SU-DHL-6 (cell line): ENCODE measurements around the gene ATF7.

Source experiments
- H2AFZ ChIP-seq: fragments of 200-600 bp; sonication (generic); 2 replicates; pipeline ENCODE4 v1.6.1; 2014; ENCODE audit warnings: low read depth, mild to moderate bottlenecking, moderate library complexity, mixed read lengths, antibody characterized with exemption, low read length; ENCODE audit not compliant: severe bottlenecking
- H3F3A ChIP-seq: fragments of 200-600 bp; shearing (Covaris generic); 2 replicates; pipeline ENCODE4 v1.6.0; 2016; ENCODE audit warnings: antibody characterized with exemption, mild to moderate bottlenecking; ENCODE audit not compliant: insufficient read depth
- H3K27ac ChIP-seq: fragments of 200-600 bp; sonication (generic); 2 replicates; pipeline ENCODE4 v1.5.1; 2016; ENCODE audit warnings: low read depth, mild to moderate bottlenecking, low read length, moderate library complexity, mixed read lengths
- H3K27me3 ChIP-seq: fragments of 200-600 bp; sonication (generic), shearing (Covaris generic); 2 replicates; pipeline ENCODE4 v1.6.0; 2014; ENCODE audit warnings: mild to moderate bottlenecking, low read length
- H3K36me3 ChIP-seq: fragments of 200-600 bp; sonication (generic); 2 replicates; pipeline ENCODE4 v1.6.1; 2014; ENCODE audit warnings: mild to moderate bottlenecking, low read length, mixed read lengths
- H3K4me2 ChIP-seq: fragments of 300-600, 200-600 bp; shearing (Covaris generic), sonication (generic); 2 replicates; pipeline ENCODE4 v1.6.0; 2014; ENCODE audit warnings: low read length, low read depth, mild to moderate bottlenecking; ENCODE audit not compliant: poor library complexity, severe bottlenecking
- H3K4me3 ChIP-seq: fragments of 200-600 bp; sonication (generic); 2 replicates; pipeline ENCODE4 v1.5.1; 2014; ENCODE audit warnings: antibody characterized with exemption, low read length, mild to moderate bottlenecking, mixed read lengths; ENCODE audit not compliant: insufficient read depth, poor library complexity, severe bottlenecking
- H3K79me2 ChIP-seq: fragments of 200-600 bp; sonication (generic); 2 replicates; pipeline ENCODE4 v1.6.1; 2014; ENCODE audit warnings: mild to moderate bottlenecking, low read length, moderate library complexity; ENCODE audit not compliant: insufficient read depth
- H3K9ac ChIP-seq: fragments of 200-600 bp; sonication (generic); 2 replicates; pipeline ENCODE4 v1.7.0; 2014; ENCODE audit warnings: mild to moderate bottlenecking, low read length
- H3K9me2 ChIP-seq: fragments of 200-600 bp; sonication (generic); replicated peaks from 2 replicates; pipeline ENCODE4 v1.6.1; 2014; ENCODE audit warnings: low read length; ENCODE audit not compliant: insufficient read depth
- H3K9me3 ChIP-seq: fragments of 200-600 bp; sonication (generic); 2 replicates; pipeline ENCODE4 v1.6.1; 2014; ENCODE audit warnings: low read length, mixed read lengths; ENCODE audit not compliant: insufficient read depth
- H4K20me1 ChIP-seq: fragments of 200-600 bp; sonication (generic); 2 replicates; pipeline ENCODE4 v1.6.1; 2014; ENCODE audit warnings: low read depth, mild to moderate bottlenecking, antibody characterized with exemption, low read length, moderate library complexity, mixed read lengths
- EZH2phosphoT487 ChIP-seq: fragments of 200-600 bp; sonication (generic), shearing (Covaris generic); conservative IDR thresholded peaks from 2 replicates; pipeline ENCODE4 v1.6.1; 2018; ENCODE audit warnings: mild to moderate bottlenecking, antibody characterized with exemption, low read length, moderate library complexity, mixed read lengths
- TF ChIP-seq, protein P1 (sequence below): fragments of 200-600 bp; sonication (generic); IDR thresholded peaks from one replicate; pipeline ENCODE4 v1.5.1; 2017; ENCODE audit warnings: antibody characterized with exemption, mild to moderate bottlenecking, low read length, moderate library complexity; ENCODE audit not compliant: insufficient read depth, poor library complexity, severe bottlenecking

The ATF7 gene

DNA sequence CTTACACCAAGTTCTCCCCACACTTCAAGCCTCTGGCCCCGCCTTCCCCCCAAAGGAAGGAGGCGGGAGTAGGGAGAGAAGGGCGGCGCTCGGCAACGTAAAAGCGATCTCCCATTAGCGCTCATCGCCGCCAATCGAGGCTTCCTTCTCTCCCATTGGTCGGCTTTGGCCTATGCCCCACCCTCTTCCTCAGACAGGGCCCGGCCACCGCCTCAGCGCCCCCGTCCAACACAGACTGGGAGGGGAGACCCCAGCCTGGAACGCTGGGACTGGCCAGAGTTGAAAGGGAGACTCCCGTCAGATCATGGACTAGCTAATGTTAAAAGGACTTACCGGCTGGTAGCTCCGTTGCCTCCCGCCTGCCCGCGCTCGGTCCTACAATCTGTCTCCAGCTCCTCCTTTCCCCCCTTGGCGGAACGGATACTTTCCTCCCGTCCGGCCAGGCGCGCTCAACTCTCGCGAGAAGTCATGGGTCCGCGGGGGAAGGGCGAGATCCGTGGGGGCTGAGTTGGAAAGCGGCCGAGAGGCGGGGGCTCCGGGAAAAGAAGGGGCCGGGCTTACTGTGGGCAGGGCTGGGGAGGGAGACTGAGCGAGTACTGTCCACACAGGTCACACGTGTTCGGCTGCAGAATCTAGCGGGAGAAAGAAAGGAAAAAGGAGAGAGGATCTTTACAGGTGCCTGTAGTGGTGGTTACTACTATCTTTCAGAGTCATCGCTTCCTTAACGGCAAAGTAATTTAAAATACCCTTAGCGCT is at the start of gene ATF7:
Gene ATF7 (minus strand): TSS at position 437 of the 756 bp plus-strand sequence. CDS start 25,382 bp downstream, outside the sequence.
- peak within 1 kb of the TSS; percentile 84 for H2AFZ ChIP-seq
- peak within 1 kb of the TSS; percentile 76 for H3K4me2 ChIP-seq
- H3K79me2 ChIP-seq = peaks cover 34% of the 10 kb centered on the region
- H3K27me3 ChIP-seq = no peaks in the 10 kb centered on the region
- no peak for TF ChIP-seq EZH2phosphoT487
- TF ChIP-seq, protein P1, sequence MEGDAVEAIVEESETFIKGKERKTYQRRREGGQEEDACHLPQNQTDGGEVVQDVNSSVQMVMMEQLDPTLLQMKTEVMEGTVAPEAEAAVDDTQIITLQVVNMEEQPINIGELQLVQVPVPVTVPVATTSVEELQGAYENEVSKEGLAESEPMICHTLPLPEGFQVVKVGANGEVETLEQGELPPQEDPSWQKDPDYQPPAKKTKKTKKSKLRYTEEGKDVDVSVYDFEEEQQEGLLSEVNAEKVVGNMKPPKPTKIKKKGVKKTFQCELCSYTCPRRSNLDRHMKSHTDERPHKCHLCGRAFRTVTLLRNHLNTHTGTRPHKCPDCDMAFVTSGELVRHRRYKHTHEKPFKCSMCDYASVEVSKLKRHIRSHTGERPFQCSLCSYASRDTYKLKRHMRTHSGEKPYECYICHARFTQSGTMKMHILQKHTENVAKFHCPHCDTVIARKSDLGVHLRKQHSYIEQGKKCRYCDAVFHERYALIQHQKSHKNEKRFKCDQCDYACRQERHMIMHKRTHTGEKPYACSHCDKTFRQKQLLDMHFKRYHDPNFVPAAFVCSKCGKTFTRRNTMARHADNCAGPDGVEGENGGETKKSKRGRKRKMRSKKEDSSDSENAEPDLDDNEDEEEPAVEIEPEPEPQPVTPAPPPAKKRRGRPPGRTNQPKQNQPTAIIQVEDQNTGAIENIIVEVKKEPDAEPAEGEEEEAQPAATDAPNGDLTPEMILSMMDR = no peak
- H3F3A ChIP-seq = peaks cover 30% of the 10 kb centered on the region
- H3K27ac ChIP-seq = peak within 1 kb of the TSS; percentile 71
- peak within 1 kb of the TSS; percentile 89 for H3K4me3 ChIP-seq
- no peaks in the 10 kb centered on the region for H3K9me2 ChIP-seq
- no peaks in the 10 kb centered on the region for H4K20me1 ChIP-seq
- H3K9me3 ChIP-seq = no peaks in the 10 kb centered on the region
- peak within 1 kb of the TSS; percentile 85 for H3K9ac ChIP-seq
- no peaks in the 10 kb centered on the region for H3K36me3 ChIP-seq

- Histone ChIP-seq H3K79me2 (peaks cover 19% of the 10 kb centered on the region), H3K4me2 (peak overlapping the region; percentile 95), H2AFZ (peak overlapping the region; percentile 62), H3F3A (no peaks in the 10 kb centered on the region), H4K20me1 (no peaks in the 10 kb centered on the region), H3K36me3 (peaks cover 14% of the 10 kb centered on the region), H3K27ac (peak overlapping the region; percentile 66), H3K9me3 (no peaks in the 10 kb centered on the region), H3K9me2 (no peaks in the 10 kb centered on the region), H3K4me3 (peak overlapping the region; percentile 82), H3K9ac (peak overlapping the region; percentile 69), H3K27me3 (no peaks in the 10 kb centered on the region)
- TF ChIP-seq, protein P1 = no peak
- no peak for TF ChIP-seq EZH2phosphoT487
These were observed 49.0 kb upstream of the ATF7 start for GRCh38 chr12:53674977-53675700.

GRCh38 chr12:53670971-53671370 is 44.8 kb upstream of the ATF7 start:
- Histone ChIP-seq H2AFZ (no peak overlapping the region), H3F3A (no peaks in the 10 kb centered on the region), H3K9me3 (no peaks in the 10 kb centered on the region), H3K27me3 (no peaks in the 10 kb centered on the region), H3K4me2 (no peak overlapping the region), H3K36me3 (peaks cover 24% of the 10 kb centered on the region), H3K9me2 (no peaks in the 10 kb centered on the region), H3K4me3 (no peak overlapping the region), H3K27ac (no peak overlapping the region), H3K9ac (no peak overlapping the region), H3K79me2 (peaks cover 22% of the 10 kb centered on the region), H4K20me1 (no peaks in the 10 kb centered on the region)
- no peak for TF ChIP-seq EZH2phosphoT487
- TF ChIP-seq, protein P1 = no peak
